Peyer's patch (tissue), 4 donors: Measurements from ENCODE around the gene SLC6A11.

Source experiments
- POLR2A ChIP-seq, 2 donors: fragments of 450-650 bp; IDR thresholded peaks; one replicate each; pipeline ENCODE4 v1.5.1; 2017; ENCODE audit warnings: antibody characterized with exemption in 2 of 2, mild to moderate bottlenecking in 2 of 2, moderate library complexity in 2 of 2
- TF ChIP-seq, protein P1 (sequence below), 6 experiments: fragments of 450-650 bp in 4 of 6; fragments of 200-600 bp in 2 of 6; sonication (generic) in 1 of 6; IDR thresholded peaks; one replicate each; pipeline ENCODE4 v1.5.1; 2017 to 2019; ENCODE audit warnings: antibody characterized with exemption in 6 of 6, mild to moderate bottlenecking in 3 of 6, moderate library complexity in 1 of 6

DNA sequence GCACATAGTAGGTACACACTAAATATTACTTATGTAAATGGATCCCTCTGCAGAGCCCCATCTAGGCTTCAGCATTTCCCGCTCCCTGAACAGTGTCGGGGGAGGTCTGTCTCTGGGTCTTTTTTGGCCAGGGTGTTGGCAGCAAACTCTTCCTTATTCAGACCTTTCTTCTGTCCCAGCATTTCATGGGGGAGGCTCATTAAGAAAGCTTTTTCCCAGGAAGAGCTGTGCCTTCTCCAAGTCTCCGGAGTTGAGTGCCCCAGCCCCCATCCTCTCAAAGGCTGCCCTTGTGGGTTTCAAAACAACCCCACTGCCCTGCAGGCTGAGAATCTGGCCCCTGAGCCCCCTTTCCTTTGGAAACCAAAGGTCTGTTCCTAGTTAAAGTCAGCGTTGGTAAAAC lies 25.1 kb downstream of the SLC6A11 start:
- TF ChIP-seq, protein P1, sequence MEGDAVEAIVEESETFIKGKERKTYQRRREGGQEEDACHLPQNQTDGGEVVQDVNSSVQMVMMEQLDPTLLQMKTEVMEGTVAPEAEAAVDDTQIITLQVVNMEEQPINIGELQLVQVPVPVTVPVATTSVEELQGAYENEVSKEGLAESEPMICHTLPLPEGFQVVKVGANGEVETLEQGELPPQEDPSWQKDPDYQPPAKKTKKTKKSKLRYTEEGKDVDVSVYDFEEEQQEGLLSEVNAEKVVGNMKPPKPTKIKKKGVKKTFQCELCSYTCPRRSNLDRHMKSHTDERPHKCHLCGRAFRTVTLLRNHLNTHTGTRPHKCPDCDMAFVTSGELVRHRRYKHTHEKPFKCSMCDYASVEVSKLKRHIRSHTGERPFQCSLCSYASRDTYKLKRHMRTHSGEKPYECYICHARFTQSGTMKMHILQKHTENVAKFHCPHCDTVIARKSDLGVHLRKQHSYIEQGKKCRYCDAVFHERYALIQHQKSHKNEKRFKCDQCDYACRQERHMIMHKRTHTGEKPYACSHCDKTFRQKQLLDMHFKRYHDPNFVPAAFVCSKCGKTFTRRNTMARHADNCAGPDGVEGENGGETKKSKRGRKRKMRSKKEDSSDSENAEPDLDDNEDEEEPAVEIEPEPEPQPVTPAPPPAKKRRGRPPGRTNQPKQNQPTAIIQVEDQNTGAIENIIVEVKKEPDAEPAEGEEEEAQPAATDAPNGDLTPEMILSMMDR (IDR thresholded peaks at IDR 0.05): no peak
- TF ChIP-seq POLR2A (IDR thresholded peaks at IDR 0.05): no peak
